ENCODE results near the gene ICAM5. TPM values are rescaled to one million over a fixed set of nuclear protein-coding genes. Genes with fewer than 3 reads are reported as not detected.

ICAM5 gene
- total RNA-seq, 1 experiment from 2014 or later = 1.6 TPM

GRCh38 chr19:10317045-10317856, 27.5 kb downstream of the ICAM5 start:
- Histone ChIP-seq H3K4ac (ENCODE audit: low read depth, low read length) (no peak overlapping the region), H3K23me2 (ENCODE audit: insufficient read length, low read depth, low read length, poor library complexity, severe bottlenecking) (peaks cover 3% of the 10 kb centered on the region), H3K27ac (ENCODE audit: insufficient read length, low read depth, low read length) (no peak overlapping the region), H3K23ac (ENCODE audit: insufficient read length, low read depth, low read length) (no peak overlapping the region), H2BK15ac (ENCODE audit: low read depth, low read length) (no peak overlapping the region), H2AK5ac (ENCODE audit: insufficient read length, low read length) (no peak overlapping the region), H4K91ac (ENCODE audit: insufficient read length, low read depth, low read length) (no peak overlapping the region), H3K9me3 (ENCODE audit: control insufficient read depth, low read depth, low read length) (no peaks in the 10 kb centered on the region), H3K79me1 (ENCODE audit: insufficient read depth, low read depth, low read length, poor library complexity, severe bottlenecking) (no peaks in the 10 kb centered on the region), H2BK12ac (ENCODE audit: insufficient read length, low read depth, low read length) (no peak overlapping the region), H3K4me2 (ENCODE audit: insufficient read depth, insufficient read length, low read length) (no peak overlapping the region), H3K27me3 (ENCODE audit: insufficient read depth, low read length) (no peaks in the 10 kb centered on the region), H2BK5ac (ENCODE audit: insufficient read length, low read length) (no peak overlapping the region), H3K56ac (ENCODE audit: insufficient read length, low read depth, low read length) (no peak overlapping the region), H3K9ac (ENCODE audit: extremely low read depth, insufficient read length, low read length) (no peak overlapping the region), H2BK20ac (ENCODE audit: low read depth, low read length, poor library complexity, severe bottlenecking) (no peak overlapping the region), H3K14ac (ENCODE audit: insufficient read depth, low read length) (no peak overlapping the region), H4K5ac (ENCODE audit: insufficient read length, low read depth, low read length) (no peak overlapping the region), H2AFZ (ENCODE audit: low read length) (no peak overlapping the region), H3K4me1 (ENCODE audit: insufficient read depth, low read length) (no peaks in the 10 kb centered on the region), H3T11ph (ENCODE audit: low read length) (no peak overlapping the region), H4K20me1 (ENCODE audit: control insufficient read depth, insufficient read depth, insufficient read length) (no peaks in the 10 kb centered on the region), H3K79me2 (ENCODE audit: insufficient read depth, low read length) (no peaks in the 10 kb centered on the region), H4K8ac (replicated peaks; ENCODE audit: insufficient read length, low read depth, low read length) (no peak overlapping the region), H2BK120ac (ENCODE audit: low read depth, low read length, poor library complexity, severe bottlenecking) (no peak overlapping the region), H3K18ac (ENCODE audit: insufficient read length, low read depth, low read length) (no peak overlapping the region)
- H3K36me3 Mint-ChIP-seq (ENCODE audit: insufficient read depth in 1 of 3, low read depth in 3 of 3) = peaks cover 19 to 54% (median 33%) of the 10 kb centered on the region in 3 experiments
- DNase-seq = no peak
- H3K9me3 Mint-ChIP-seq = no peaks in the 10 kb centered on the region; a peak in 1 of 5 replicates
- no peak for TF ChIP-seq CTCF (conservative IDR thresholded peaks at IDR 0.05)
- H3K27me3 Mint-ChIP-seq (ENCODE audit: low read depth) = peaks cover 2% of the 10 kb centered on the region
- H3K4me1 Mint-ChIP-seq = peaks cover 11 to 14% of the 10 kb centered on the region in 2 experiments
- peak overlapping the region in 2 of 3 experiments; percentile 64 to 92; a peak in 2 of 7 replicates for H3K27ac Mint-ChIP-seq
- no peak overlapping the region for H3K4me3 Mint-ChIP-seq
- WGBS (ENCODE audit: extremely low coverage, insufficient read length, low lambda C conversion rate) = no CpG with 5 or more reads among the region's 29 CpGs
